Keratinocyte (primary cell): ENCODE data around the gene CPTP. TPM values are rescaled to one million over a fixed set of nuclear protein-coding genes. Genes with fewer than 3 reads are reported as not detected.

ENCODE experiments used
- DNase-seq: peaks from one replicate; pipeline ENCODE4 v3.0.0-alpha.2; 2011; ENCODE audit warnings: low read depth, missing footprints, low spot score
- FAIRE-seq: peaks from 2 replicates; lab custom pipeline; 2011; peaks lifted over from hg19 to GRCh38; lab: Jason Lieb, UNC
- H2AFZ ChIP-seq: 2 replicates; pipeline ENCODE4 v1.6.0; 2012; ENCODE audit warnings: low read length, control low read depth, inconsistent platforms; ENCODE audit not compliant: control insufficient read depth
- H3K27ac ChIP-seq: 2 replicates; pipeline ENCODE4 v1.5.1; 2011; ENCODE audit warnings: low read length; ENCODE audit not compliant: control insufficient read depth, insufficient read depth
- H3K27me3 ChIP-seq: 3 replicates; pipeline ENCODE4 v1.6.0; 2011; ENCODE audit warnings: low read length; ENCODE audit not compliant: control insufficient read depth, insufficient read depth; ENCODE audit errors: extremely low read depth
- H3K36me3 ChIP-seq, 2 experiments: 2 replicates in 1 of 2; 3 replicates in 1 of 2; pipeline ENCODE4 v1.5.1; 2011; ENCODE audit warnings: low read length in 2 of 2, mild to moderate bottlenecking in 1 of 2; ENCODE audit not compliant: control insufficient read depth in 2 of 2, insufficient read depth in 2 of 2; ENCODE audit errors: extremely low read depth in 1 of 2
- H3K4me1 ChIP-seq: 3 replicates; pipeline ENCODE4 v1.5.1; 2011; ENCODE audit warnings: low read length; ENCODE audit not compliant: control insufficient read depth, insufficient read depth; ENCODE audit errors: extremely low read depth
- H3K4me2 ChIP-seq: 3 replicates; pipeline ENCODE4 v1.6.0; 2011; ENCODE audit warnings: low read depth, low read length; ENCODE audit not compliant: control insufficient read depth, insufficient read depth; ENCODE audit errors: extremely low read depth
- H3K4me3 ChIP-seq, 3 experiments: fragments of 200-600 bp in 1 of 3; sonication (generic) in 1 of 3; 2 replicates in 2 of 3; 3 replicates in 1 of 3; pipeline ENCODE4 v1.5.1; 2011 to 2016; ENCODE audit warnings: low read length in 3 of 3, mild to moderate bottlenecking in 3 of 3, control low read depth in 2 of 3, inconsistent platforms in 1 of 3, low read depth in 1 of 3, mixed read lengths in 1 of 3, mixed run types in 1 of 3, moderate library complexity in 1 of 3; ENCODE audit not compliant: control insufficient read depth in 2 of 3, insufficient read depth in 2 of 3; ENCODE audit errors: extremely low read depth in 1 of 3
- H3K79me2 ChIP-seq: 2 replicates; pipeline ENCODE4 v1.6.0; 2012; ENCODE audit warnings: low read length; ENCODE audit not compliant: control insufficient read depth, insufficient read depth
- H3K9ac ChIP-seq: 3 replicates; pipeline ENCODE4 v1.6.0; 2011; ENCODE audit warnings: low read length; ENCODE audit not compliant: control insufficient read depth, insufficient read depth; ENCODE audit errors: extremely low read depth
- H3K9me1 ChIP-seq: 3 replicates; pipeline ENCODE4 v1.6.0; 2011; ENCODE audit warnings: low read length; ENCODE audit not compliant: control insufficient read depth, insufficient read depth; ENCODE audit errors: extremely low read depth
- H3K9me3 ChIP-seq: 2 replicates; pipeline ENCODE4 v1.5.1; 2012; ENCODE audit warnings: low read depth, low read length; ENCODE audit not compliant: control insufficient read depth
- H4K20me1 ChIP-seq: 3 replicates; pipeline ENCODE4 v1.6.0; 2011; ENCODE audit warnings: low read length; ENCODE audit not compliant: control insufficient read depth, insufficient read depth; ENCODE audit errors: extremely low read depth
- CTCF ChIP-seq, 3 experiments: IDR thresholded peaks in 1 of 3; conservative IDR thresholded peaks in 1 of 3; optimal IDR thresholded peaks in 1 of 3; 2 replicates in 2 of 3; 3 replicates in 1 of 3; pipeline versions ENCODE3 to v1.5.1; 2011; ENCODE audit warnings: low read length in 3 of 3, mild to moderate bottlenecking in 3 of 3, moderate library complexity in 2 of 3, control low read depth in 1 of 3, inconsistent platforms in 1 of 3; ENCODE audit not compliant: insufficient read depth in 2 of 3; ENCODE audit errors: extremely low read depth in 1 of 3
- EZH2 ChIP-seq: IDR thresholded peaks from one replicate; pipeline ENCODE4 v1.6.1; 2012; ENCODE audit warnings: inconsistent platforms, mild to moderate bottlenecking, low read length, moderate library complexity
- dilution Hi-C: fragments of 300-500 bp; cut with MboI; formaldehyde crosslinking; loops from one replicate; pipeline ENCODE4 v1.7.0; 2020; ENCODE audit warnings: low sequenced_read_pairs; ENCODE audit not compliant: extremely low pct_ligation_motif_present
- polyA plus RNA-seq, 5 experiments: library from polyadenylated mRNA; depleted of rRNA in 3 of 5; stranded (reverse) in 3 of 5; stranded (forward) in 1 of 5; unstranded in 1 of 5; fragments of >200 nt; gene quantifications; 1 replicate in 1 of 5; 2 replicates in 3 of 5; 3 replicates in 1 of 5; pipeline versions ENCODE4 v1.2.1 to v1.2.3, GENCODE V29; 2011 to 2012; ENCODE audit warnings: missing spikeins in 2 of 5, low read depth in 1 of 5, low replicate concordance in 1 of 5

Gene CPTP
- polyA plus RNA-seq, 1 donor (not counting 4 experiments of a cell fraction or from before 2014, with no cell fraction given) = 5.8 TPM

- Histone ChIP-seq H3K9me3 (no peaks in the 10 kb centered on the region), H3K27ac (no peak overlapping the region), H3K27me3 (no peaks in the 10 kb centered on the region), H3K9me1 (no peaks in the 10 kb centered on the region), H3K79me2 (peaks cover 70% of the 10 kb centered on the region), H3K4me3 (no peak overlapping the region), H3K36me3 (peaks cover 17 to 27% of the 10 kb centered on the region in 2 experiments), H3K4me2 (no peak overlapping the region), H3K4me1 (peaks cover 32% of the 10 kb centered on the region), H3K9ac (no peak overlapping the region), H2AFZ (no peak overlapping the region), H4K20me1 (peaks cover 13% of the 10 kb centered on the region)
- dilution Hi-C loops = no loop called here
- TF ChIP-seq CTCF (optimal IDR thresholded peaks at IDR 0.05 in 1 of 3, IDR thresholded peaks at IDR 0.05 in 1 of 3, conservative IDR thresholded peaks at IDR 0.05 in 1 of 3; ENCODE audit: extremely low read depth in 1 of 3, insufficient read depth in 2 of 3, low read length in 3 of 3) = no peak
- TF ChIP-seq EZH2 = no peak
- FAIRE-seq (no peak), DNase-seq (no peak)
Measured at GRCh38 chr1:1320666-1321448, 3.7 kb upstream of the CPTP start.

GRCh38 chr1:1321477-1321876 lies 3.1 kb upstream of the CPTP start:
- Histone ChIP-seq H3K27me3 (no peaks in the 10 kb centered on the region), H3K27ac (no peak overlapping the region), H3K4me1 (peaks cover 35% of the 10 kb centered on the region), H3K4me2 (no peak overlapping the region), H3K9ac (no peak overlapping the region), H3K9me1 (no peaks in the 10 kb centered on the region), H3K36me3 (peaks cover 17 to 27% of the 10 kb centered on the region in 2 experiments), H4K20me1 (peaks cover 13% of the 10 kb centered on the region), H3K4me3 (no peak overlapping the region), H3K9me3 (no peaks in the 10 kb centered on the region), H3K79me2 (peaks cover 75% of the 10 kb centered on the region), H2AFZ (no peak overlapping the region)
- DNase-seq = no peak
- FAIRE-seq = no peak
- dilution Hi-C loops = no loop called here
- TF ChIP-seq EZH2 = no peak
- no peak for TF ChIP-seq CTCF (optimal IDR thresholded peaks at IDR 0.05 in 1 of 3, IDR thresholded peaks at IDR 0.05 in 1 of 3, conservative IDR thresholded peaks at IDR 0.05 in 1 of 3; ENCODE audit: extremely low read depth in 1 of 3, insufficient read depth in 2 of 3, low read length in 3 of 3)
